DMS79 treated with DMSO at 0.1 percent for 48 hours (cell line): Measurements from ENCODE around the gene KLHL26.
"Not testable (repeated sequence)": the region's sequence is repeated elsewhere in the genome, so short reads cannot be mapped to it uniquely, and the experiment has no call there.

Experiments used
- DNase-seq: peaks from one replicate; lab custom pipeline; 2025; lab: John Stamatoyannopoulos, UW

The KLHL26 gene, protein sequence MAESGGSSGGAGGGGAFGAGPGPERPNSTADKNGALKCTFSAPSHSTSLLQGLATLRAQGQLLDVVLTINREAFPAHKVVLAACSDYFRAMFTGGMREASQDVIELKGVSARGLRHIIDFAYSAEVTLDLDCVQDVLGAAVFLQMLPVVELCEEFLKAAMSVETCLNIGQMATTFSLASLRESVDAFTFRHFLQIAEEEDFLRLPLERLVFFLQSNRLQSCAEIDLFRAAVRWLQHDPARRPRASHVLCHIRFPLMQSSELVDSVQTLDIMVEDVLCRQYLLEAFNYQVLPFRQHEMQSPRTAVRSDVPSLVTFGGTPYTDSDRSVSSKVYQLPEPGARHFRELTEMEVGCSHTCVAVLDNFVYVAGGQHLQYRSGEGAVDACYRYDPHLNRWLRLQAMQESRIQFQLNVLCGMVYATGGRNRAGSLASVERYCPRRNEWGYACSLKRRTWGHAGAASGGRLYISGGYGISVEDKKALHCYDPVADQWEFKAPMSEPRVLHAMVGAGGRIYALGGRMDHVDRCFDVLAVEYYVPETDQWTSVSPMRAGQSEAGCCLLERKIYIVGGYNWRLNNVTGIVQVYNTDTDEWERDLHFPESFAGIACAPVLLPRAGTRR

DNA sequence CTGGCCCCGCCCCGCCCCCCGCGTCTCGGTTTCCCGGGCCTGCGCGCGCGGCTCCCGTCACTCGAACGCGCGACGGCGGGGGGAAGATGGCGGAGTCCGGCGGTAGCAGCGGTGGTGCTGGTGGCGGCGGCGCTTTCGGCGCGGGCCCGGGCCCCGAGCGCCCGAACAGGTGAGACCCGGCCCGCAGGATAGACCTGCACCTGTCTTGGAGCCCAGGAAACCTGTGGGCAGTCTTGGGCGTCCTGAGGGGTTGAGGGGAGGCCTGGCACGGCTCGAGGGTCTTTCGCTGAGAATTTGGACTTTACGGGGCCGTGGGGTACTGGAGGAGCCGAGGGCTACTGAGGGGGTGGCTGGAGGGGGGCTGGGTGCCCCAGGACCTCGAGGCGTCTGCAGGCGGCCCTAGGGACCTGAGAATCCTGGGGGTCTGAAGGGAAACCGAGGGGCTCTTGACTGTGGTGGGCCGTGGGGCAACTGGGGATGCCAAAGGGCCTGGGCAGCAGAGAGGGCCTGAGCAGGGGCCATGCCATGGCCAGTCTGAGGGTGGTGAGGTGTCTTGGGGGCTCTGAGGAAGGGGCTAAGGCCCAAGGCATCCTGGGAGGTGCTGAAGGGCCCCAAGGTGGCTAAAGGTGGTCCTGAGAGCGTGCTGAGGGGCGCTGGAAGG lies at the start of gene KLHL26:
Gene KLHL26 (plus strand): TSS at position 60 of the 661 bp plus-strand sequence. CDS start 27 bp downstream, at position 87.
- DNase-seq, result no peak

DNA sequence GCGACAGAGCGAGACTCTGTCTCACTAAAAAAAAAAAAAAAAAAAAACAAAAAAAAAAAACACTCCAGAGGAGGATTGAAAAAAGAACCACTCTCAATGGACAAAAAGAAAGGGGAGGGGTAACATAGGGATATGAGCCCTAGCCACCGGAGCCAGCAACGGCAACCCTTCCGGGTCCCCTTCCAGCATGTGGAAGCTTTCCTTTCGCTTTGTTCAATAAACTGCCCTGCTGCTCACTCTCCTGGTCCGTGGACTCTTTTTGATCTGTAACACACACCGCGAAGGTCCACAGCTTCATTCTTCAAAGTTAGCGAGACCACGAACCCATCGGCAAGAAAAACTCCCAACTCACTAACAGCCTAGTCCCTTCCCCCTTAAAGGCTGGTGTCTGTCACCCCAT lies 49.3 kb upstream of the KLHL26 start:
- no peak for DNase-seq

DNA sequence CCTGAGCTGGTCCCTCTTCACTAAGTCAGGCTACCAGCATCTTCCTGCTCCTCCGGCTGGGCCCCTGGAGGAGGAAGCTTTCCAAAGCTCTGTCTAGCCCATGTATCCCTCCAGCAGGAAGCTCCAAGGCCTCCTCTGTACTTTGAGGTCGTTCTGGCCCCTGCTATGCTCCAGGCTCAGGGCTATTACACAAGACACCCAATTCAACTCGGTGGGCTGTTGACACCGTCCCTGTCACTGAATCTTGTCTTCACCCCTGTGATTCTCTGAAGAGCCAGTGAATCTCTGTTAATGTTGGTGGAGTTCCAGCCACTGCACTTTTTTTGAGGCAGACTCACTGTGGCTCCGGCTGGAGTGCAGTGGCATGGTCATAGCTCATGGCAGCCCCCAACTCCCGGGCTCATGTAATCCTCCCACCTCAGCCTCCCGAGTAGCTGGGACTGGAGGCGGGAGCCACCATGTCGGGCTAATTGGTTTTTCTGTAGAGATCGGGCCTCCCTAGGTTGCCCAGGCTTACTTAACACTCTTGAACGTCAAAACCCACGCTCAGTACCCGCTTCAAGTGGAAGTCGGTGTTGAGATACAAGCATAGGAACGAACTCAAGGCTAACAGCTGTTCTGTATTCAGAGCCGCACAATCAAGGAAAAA lies 48.7 kb upstream of the KLHL26 start:
- no peak for DNase-seq

DNA sequence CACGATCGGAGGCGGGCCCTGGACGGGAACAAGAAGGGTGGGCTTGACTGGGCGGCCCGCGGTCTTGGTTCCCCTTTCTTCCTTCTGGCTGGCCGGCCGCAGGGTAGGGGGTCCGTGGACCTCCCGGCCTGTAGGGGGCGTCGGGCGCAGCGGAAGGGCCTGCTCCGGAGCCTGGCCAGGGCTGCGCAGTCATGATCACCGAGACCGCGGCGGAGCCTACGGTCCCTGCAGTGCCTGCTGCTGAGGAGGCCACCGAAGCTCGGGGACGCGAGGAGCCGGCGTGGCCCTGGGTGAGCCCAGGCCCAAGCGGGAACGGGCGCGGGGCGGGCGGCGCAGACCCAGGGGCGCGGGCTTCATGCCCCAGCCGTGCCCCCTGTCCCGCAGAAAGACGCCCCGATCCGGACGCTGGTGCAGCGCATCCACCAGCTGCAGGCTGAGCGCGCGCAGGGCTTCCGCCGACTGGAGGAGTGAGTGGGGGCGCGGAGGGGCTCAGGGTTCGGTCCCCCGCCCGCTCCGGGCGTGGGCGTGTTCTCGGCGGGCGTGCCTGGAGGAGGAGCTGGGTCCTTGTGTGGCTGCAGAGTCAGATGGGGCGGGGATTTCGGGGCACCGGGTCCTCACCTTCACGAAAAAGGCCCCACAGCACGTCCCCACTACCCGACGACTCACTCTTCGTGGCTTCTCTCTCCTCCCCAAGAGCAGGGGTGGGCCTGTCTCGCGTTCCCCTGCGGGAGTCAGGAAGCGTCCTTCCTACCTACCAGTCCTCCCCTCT lies 48.0 kb upstream of the KLHL26 start, which contains the start of gene REX1BD:
Gene REX1BD (plus strand): TSS at position 188 of the 769 bp plus-strand sequence. CDS start 4 bp downstream, at position 192.
- DNase-seq, result peak; percentile 65

DNA sequence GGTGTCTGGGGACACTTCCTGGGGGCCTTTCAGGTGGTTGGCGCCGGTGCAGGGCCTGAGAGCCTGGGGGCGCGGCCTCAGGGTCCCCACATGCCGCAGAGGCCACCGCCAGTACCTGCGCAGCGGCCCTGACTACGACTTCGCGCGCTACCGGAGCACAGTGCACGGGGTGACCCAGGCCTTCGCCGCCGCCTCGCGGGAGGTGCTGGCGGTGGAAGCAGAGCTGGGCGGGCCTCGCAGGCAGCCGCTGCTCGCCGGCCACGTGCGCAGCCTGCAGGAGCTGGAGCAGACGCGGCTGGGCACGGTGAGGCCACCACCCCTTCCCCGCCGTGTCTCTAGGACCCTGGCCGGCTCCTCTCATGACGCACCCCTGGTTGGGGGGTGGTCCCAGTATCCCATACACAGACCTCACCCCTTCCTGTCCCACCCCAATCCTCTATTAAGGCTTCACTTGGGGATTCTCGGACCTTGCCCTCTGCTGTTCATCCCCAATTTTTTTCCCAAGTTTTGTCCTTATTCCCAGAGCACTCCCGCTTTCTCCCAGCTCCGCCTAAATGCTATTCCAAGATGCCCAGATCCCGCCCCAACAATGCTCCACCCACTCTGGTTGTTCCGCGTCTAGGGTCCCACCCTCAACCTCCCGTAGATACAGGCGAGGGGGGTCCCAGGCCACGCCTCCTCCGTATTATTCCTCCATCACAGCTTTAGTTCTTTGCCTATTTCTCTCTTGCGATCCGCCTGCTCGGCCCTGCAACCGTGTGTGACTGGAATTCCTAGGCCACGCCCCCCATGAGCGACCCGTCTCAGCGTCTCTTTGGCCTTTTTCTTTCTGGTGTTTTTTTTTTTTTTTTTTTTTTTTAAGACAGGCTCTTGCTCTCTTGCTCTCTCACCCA lies 47.2 kb upstream of the KLHL26 start:
- DNase-seq, result peak; percentile 81

DNA sequence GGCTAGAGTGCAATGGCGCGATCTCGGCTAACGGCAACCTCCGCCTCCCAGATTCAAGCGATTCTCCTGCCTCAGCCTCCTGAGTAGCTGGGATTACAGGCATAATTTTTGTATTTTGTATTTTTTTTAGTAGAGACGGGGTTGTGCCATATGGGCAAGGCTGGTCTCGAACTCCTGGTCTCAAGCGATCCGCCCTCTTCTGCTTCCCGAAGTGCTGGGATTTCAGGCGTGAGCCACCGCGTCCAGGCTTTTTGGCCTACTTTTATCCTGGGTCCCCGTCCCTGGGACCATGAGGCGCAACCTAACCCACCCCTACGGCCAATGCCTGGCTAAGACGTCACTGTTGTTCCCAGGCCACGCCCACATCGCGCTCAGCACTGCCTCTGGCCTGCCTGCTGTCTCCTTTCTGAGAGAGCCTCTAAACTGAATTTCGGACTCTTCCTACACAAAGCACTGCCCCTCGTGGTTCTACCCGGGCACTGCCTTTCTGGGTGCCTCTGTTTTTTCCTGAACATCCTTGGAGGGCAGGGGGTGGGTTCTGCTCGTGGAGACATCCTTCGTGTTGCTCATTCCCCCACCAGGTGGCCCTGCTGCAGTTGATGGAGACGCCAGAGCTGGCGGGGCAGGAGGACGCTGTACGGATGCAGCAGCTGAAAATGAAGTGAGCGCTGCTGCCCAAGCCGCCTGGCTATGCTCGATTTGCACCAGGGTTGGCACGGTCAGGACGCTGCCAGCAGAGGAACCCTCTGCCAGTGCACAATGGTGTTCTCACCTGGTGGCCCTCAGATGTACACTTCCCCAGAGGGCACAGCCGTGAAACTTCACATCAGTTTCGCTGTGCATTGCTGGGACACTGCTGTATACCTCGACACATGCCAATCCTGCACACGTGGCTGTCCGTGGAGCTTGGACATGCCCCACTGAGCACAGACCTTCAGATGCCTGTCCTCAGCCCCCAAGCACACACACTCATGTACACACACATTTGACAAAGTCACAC lies 46.3 kb upstream of the KLHL26 start:
- peak; percentile 95 for DNase-seq

DNA sequence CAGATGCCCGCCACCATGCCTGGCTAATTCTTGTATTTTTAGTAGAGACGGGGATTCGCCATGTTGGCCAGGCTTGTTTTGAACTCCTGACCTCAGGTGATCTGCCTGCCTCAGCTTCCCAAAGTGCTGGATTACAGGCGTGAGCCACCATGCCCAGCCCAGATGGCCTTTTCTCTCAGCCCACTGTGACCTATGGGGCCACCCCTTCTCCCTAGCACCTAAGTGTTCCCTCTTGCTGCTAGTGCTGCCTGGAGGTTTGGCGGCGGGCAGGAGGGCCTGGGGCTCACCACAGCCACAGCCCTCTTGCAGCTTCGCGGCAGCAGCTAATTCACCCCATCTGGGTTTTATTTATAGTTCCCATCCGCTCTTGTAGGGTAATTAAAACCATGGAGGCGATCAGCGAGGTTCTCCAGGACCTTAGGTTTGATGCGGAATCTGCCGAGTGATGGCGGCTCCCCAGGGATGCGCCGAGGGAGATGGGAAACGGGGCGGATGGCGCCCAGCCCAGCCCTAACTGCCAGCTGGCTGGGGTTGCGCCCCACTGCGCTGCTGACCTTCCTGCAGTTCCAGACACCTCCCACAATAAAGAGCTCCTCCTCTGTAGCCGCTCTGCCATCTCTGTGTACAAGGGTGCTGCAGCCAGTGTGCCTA lies 45.0 kb upstream of the KLHL26 start:
- no peak for DNase-seq

DNA sequence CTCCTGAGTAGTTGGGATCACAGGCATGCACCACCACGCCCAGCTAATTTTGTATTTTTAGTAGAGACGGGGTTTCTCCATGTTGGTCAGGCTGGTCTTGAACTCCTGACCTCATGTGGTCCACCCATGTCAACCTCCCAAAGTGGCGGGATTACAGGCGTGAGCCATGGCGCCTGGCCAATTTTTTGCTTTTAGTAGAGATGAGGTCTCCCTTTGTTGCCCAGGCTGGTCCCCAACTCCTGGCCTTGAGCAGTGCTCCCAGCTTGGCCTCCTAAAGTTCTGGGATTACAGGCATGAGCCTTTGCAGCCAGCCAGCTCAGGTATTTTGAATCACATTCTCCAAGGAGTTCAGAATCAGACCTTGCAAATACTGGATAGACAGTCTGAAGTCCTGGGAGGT lies 44.1 kb upstream of the KLHL26 start:
- not testable (repeated sequence) for DNase-seq

DNA sequence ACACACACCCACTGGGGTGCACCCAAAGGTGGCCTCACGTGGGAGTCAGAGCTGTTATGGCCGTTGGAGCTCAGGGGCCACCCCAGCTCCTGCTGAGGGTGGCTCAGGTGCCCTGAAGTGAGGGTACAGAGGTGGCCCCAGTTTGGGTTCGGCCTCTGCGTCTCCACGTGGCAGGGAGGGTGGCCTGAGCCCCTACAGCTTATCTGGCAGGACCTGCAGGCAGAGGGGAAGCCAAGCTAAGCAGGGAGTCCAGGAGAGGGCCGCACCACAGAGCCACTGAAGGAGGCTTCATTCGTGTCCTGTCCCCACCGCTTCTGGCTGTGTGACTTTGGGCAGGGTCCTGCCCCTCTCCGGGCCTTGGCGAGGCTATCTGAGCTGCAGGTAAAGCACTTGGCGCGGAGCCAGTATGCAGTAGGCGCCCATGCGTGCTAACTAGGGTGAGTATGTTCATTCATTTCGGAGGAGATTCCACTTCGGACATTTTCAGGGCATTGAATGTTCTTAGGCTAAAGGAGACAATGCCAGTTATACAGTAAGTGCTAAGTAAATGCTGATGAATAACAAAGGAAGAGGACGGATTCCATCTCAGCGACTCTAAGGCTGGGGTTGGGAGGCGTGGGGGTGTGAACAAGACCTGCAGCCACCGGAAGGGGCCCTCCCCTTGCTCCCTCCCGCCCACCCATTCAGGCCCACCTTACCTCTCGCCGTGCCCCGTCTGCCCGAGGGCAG lies 43.3 kb upstream of the KLHL26 start:
- no peak for DNase-seq

DNA sequence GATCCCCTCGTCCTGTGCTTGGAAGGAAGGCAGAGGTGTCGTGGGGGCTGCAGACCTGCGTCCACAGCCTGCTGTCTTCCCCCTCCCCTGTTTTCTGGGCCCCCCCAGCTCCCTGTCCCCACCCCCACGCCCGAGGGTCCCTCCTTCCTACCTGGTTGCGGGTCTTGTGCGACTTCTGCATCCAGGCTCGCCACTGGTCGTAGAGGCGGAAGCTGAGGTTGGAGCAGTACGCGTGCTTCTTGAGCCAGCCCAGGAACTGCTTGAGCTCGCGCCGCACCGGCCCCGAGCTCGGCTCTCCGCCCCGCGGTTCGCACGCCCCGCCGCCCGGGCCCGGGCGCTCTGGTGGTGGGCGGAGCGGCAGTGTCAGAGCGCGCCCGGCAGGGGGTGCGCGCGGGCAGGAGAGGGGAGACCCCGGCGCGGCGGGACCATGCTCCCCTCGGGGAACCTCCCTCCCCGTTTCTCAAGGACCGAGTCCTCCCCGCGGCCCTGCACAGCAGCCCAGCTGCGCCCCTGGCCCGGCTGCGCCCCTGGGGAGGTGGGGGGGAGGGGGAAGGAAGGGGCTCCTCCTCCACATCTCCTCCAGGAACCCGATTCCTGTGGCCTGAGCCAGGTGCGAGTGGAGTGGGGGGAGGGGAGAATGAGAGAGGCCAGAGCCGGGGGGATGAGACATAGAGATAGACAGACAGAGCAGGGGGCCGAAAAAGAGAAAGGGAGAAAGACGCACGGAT lies 42.6 kb upstream of the KLHL26 start:
- DNase-seq, result peak; percentile 57

DNA sequence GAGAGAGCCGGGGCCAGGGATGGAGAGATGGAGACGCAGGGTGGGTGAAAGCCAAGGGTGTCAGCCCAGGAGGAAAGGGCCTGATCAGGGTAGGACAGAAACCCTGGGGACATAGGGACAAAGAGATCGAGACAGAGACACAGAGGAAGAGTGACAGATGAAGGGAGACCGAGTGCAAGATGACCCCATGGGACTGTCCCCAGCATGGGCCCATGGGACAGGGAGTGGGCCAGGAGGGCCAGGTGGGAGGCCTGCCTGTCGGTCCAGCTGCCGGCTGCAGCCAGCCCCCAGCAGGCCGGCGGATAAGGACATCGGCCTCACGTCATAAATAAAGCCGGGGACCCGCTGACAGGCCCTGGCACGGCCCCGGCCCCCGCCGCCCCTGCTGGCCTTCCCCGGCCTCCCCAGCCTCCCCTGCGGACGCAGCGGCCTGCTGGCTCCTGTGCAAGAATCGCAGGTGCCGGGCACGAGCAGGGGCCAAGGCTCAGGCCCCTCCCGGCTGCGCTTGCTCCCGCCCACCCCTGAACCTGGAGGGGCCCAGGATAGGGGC lies 41.9 kb upstream of the KLHL26 start:
- no peak for DNase-seq

DNA sequence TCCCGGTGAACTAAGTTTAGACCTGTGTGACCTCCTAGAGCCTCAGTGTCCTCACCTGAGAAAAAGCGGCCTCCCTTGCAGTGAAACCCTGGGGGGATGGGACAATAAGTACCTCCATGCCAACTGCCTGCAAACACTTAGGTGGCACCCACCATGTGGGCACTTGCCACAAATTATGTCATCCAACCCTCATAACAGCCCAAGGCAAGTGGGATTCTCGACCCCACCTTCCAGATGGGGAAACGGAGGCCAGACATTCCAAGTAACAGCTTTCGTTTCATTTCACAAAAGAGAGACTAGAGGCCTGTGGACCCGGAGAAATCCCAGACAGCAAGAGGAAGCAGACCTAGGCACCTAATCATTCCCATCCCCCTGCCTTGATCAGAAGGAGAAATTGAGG lies 41.4 kb upstream of the KLHL26 start:
- DNase-seq, result no peak

DNA sequence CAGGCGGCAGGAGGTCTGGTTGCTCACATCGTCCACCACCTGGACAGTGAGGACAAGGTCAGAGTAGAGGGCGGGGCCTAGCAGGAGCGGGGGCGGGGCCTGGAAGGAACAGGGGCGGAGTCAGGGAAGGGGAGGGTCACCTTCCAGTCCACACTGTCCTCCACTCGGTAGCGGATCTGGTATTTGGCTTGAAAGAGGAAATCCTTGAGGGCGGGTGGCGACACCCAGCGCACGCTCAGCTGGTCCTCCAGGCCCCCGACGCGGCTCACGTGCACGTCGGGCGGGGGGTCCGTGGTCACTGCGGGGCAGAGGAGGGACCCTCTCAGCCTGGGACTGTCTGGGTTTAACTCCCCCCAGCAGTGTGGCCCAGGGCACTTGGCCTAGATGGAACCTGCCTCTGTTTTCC lies 40.1 kb upstream of the KLHL26 start:
- no peak for DNase-seq

DNA sequence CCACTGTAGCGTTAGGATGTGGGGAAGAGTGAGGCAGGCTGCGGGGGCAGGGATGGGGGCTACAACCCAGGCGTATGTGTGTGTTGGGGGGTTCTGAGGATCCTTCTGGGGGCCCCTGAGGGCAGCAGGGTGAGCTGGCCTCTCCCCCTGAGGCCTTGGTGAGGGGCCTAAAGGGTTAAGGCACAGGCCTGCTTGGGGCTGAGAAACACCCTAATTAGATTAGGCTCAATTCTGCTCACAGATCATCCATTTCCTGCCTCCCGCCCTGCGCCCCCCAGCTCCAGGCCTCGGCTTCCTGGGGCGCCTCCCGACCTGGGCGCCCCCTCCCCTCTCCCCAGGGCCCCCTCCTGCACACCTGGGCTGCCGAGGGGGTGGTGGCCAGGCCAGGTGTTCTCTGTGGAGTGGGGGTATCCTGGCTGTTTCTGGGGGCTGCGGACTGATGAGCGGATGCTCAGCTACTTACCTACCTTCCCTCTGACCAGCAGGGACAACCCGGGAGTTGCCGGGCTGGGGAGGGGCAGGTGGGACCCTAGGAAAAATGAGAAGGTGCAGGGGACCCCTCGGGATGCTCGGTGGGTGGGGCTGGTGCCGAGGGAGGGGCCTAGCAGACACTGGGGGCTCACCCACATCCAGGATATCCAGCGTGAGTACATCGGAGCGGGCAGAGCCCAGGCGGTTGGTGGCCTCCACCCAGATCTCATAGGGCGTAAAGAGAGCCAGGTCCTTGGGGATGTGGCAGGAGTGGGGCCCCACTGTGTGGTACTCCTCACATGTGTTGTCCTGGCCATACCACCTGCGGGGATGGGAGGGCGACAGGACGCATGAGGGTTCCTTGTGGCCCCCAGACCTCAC lies 38.8 kb upstream of the KLHL26 start:
- DNase-seq, result no peak

DNA sequence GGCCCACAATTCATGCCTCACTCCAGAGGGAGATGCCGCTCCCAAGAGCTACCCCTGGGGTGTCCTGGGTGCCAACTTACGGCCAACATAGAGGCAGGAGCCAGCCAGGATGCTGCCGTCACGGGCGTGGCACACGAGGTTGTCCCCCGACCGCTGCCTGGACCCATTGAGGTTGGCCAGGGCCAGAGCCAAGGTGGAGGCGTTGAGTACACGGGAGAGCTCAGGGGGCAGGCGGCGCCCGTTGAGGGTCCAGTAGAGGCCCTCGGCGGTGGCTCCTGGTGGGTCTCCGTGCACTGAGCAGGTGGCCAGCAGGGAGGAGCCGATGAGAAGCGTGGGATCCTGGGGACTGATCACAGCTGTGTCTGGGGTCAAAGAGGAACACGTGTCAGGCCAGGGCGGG lies 37.3 kb upstream of the KLHL26 start:
- no peak for DNase-seq
